Gastroesophageal sphincter (tissue), 4 donors: ENCODE results near the gene CEBPZ. TPM values are rescaled to one million over a fixed set of nuclear protein-coding genes. Genes with fewer than 3 reads are reported as not detected.
"Not testable (repeated sequence)": the region's sequence is repeated elsewhere in the genome, so short reads cannot be mapped to it uniquely, and the experiment has no call there.

Experiments
- ATAC-seq: fragments of 150-250 bp; one replicate; pipeline ENCODE4 v1.9.1; 2016; ENCODE audit warnings: mild to moderate bottlenecking, moderate library complexity
- H3K27ac ChIP-seq, 4 donors: fragments of 200-600 bp; sonication (generic) in 3 of 4; 1 replicate in 3 of 4; 2 replicates in 1 of 4; pipeline ENCODE4 v1.5.1; 2016 to 2019
- H3K27me3 ChIP-seq: fragments of 200-600 bp; sonication (generic); one replicate; pipeline ENCODE4 v1.5.1; 2019
- H3K36me3 ChIP-seq, 2 donors: fragments of 200-600 bp; sonication (generic); one replicate each; pipeline ENCODE4 v1.5.1; 2019; ENCODE audit warnings: control low read depth in 1 of 2
- H3K4me1 ChIP-seq, 3 donors: fragments of 200-600 bp; sonication (generic); 1 replicate in 2 of 3; 2 replicates in 1 of 3; pipeline ENCODE4 v1.5.1; 2016 to 2019; ENCODE audit warnings: control low read depth in 2 of 3
- H3K4me3 ChIP-seq, 2 donors: fragments of 200-600 bp; sonication (generic); one replicate each; pipeline ENCODE4 v1.5.1; 2019; ENCODE audit warnings: mild to moderate bottlenecking in 1 of 2, moderate library complexity in 1 of 2
- H3K9me3 ChIP-seq, 3 donors: fragments of 200-600 bp; sonication (generic); one replicate each; pipeline ENCODE4 v1.5.1; 2017 to 2019; ENCODE audit warnings: control low read depth in 2 of 3
- CTCF ChIP-seq, 4 experiments: fragments of 200-600 bp in 2 of 4; fragments of 450-650 bp in 2 of 4; sonication (generic) in 1 of 4; IDR thresholded peaks; one replicate each; pipeline ENCODE4 v1.5.1; 2017 to 2019; ENCODE audit warnings: antibody characterized with exemption in 4 of 4, mild to moderate bottlenecking in 2 of 4, moderate library complexity in 2 of 4
- EP300 ChIP-seq: sonication (generic); formaldehyde crosslinking; IDR thresholded peaks from one replicate; pipeline ENCODE4 v1.6.1; 2017; ENCODE audit warnings: antibody characterized with exemption, mild to moderate bottlenecking
- POLR2A ChIP-seq, 2 donors: fragments of 450-650 bp; IDR thresholded peaks; one replicate each; pipeline ENCODE4 v1.6.1; 2017; ENCODE audit warnings: antibody characterized with exemption in 2 of 2, mild to moderate bottlenecking in 2 of 2, moderate library complexity in 1 of 2
- POLR2AphosphoS5 ChIP-seq: sonication (generic); formaldehyde crosslinking; IDR thresholded peaks from one replicate; pipeline ENCODE4 v1.6.1; 2017; ENCODE audit warnings: antibody characterized with exemption
- WGBS, 2 donors: methylation state at CpG; one replicate each; pipeline ENCODE4 v1.1.5; 2018; ENCODE audit warnings: low coverage in 1 of 2; 5-methylcytosine and 5-hydroxymethylcytosine counted together
- total RNA-seq, 4 donors: library from RNA; depleted of rRNA; stranded (reverse); fragments of >200 nt; gene quantifications; one replicate each; pipeline ENCODE4 v1.1.0, GENCODE V29; 2016

Gene CEBPZ
- total RNA-seq, 4 donors from 2014 or later = 22.1 to 48.9 (median 41.8) TPM

- Histone ChIP-seq H3K4me3 (peak overlapping the region; percentile 72 to 85), H3K27me3 (no peaks in the 10 kb centered on the region), H3K9me3 (no peaks in the 10 kb centered on the region), H3K27ac (peak overlapping the region; percentile 82 to 97 (median 94)), H3K36me3 (peaks cover 0 to 31% of the 10 kb centered on the region in 2 donors), H3K4me1 (peaks cover 6 to 43% (median 19%) of the 10 kb centered on the region in 3 donors)
- ATAC-seq = peak; percentile 16
- TF ChIP-seq CTCF (IDR thresholded peaks at IDR 0.05) (no peak), POLR2AphosphoS5 (peak; percentile 18)
- 9 to 19% methylated on average over 7 to 18 of the region's 18 CpGs for WGBS, 2 donors
Measured at GRCh38 chr2:37232131-37232933, 936 bp upstream of the CEBPZ start.

- Histone ChIP-seq H3K27ac (peak overlapping the region; percentile 82 to 97 (median 94)), H3K4me3 (peak overlapping the region; percentile 72 to 85)
Measured at GRCh38 chr2:37230581-37230980, 815 bp downstream of the CEBPZ start.

GRCh38 chr2:37228788-37229187 is 2.6 kb downstream of the CEBPZ start:
- H3K4me3 ChIP-seq = no peak overlapping the region
- ATAC-seq = no peak
- no peak overlapping the region for H3K27ac ChIP-seq
- WGBS, 2 donors = 89 to 100% methylated on average over 3 of the region's 3 CpGs
- peaks cover 6 to 61% (median 24%) of the 10 kb centered on the region in 3 donors for H3K4me1 ChIP-seq
- TF ChIP-seq CTCF (IDR thresholded peaks at IDR 0.05) (no peak), POLR2AphosphoS5 (no peak), POLR2A (IDR thresholded peaks at IDR 0.05) (no peak), EP300 (no peak)
- peaks cover 0 to 21% of the 10 kb centered on the region in 2 donors for H3K36me3 ChIP-seq
- no peaks in the 10 kb centered on the region for H3K9me3 ChIP-seq
- no peaks in the 10 kb centered on the region for H3K27me3 ChIP-seq

More at GRCh38 chr2:37230581-37230980, 815 bp downstream of the CEBPZ start:
- ATAC-seq = no peak
- Histone ChIP-seq H3K36me3 (peaks cover 0 to 21% of the 10 kb centered on the region in 2 donors), H3K27me3 (no peaks in the 10 kb centered on the region), H3K9me3 (no peaks in the 10 kb centered on the region), H3K4me1 (peaks cover 6 to 56% (median 24%) of the 10 kb centered on the region in 3 donors)
- WGBS, 2 donors = 0 to 2% methylated on average over 8 of the region's 8 CpGs
- no peak for TF ChIP-seq CTCF (IDR thresholded peaks at IDR 0.05)

- Histone ChIP-seq H3K4me3 (no peak overlapping the region), H3K36me3 (peaks cover 4 to 36% of the 10 kb centered on the region in 2 donors), H3K27ac (no peak overlapping the region), H3K27me3 (no peaks in the 10 kb centered on the region), H3K4me1 (peaks cover 4 to 48% (median 16%) of the 10 kb centered on the region in 3 donors), H3K9me3 (no peaks in the 10 kb centered on the region)
- no peak for ATAC-seq
- WGBS, 2 donors = 75 to 96% methylated on average over 1 to 4 of the region's 4 CpGs
- TF ChIP-seq EP300 (no peak), POLR2AphosphoS5 (no peak), POLR2A (IDR thresholded peaks at IDR 0.05) (no peak), CTCF (IDR thresholded peaks at IDR 0.05) (no peak)
Measured at GRCh38 chr2:37226863-37227262, 4.5 kb downstream of the CEBPZ start.

- Histone ChIP-seq H3K36me3 (peaks cover 4 to 54% of the 10 kb centered on the region in 2 donors), H3K4me1 (peaks cover 4 to 42% (median 14%) of the 10 kb centered on the region in 3 donors)
- H3K27me3 ChIP-seq, H3K9me3 ChIP-seq, ATAC-seq, H3K4me3 ChIP-seq, H3K27ac ChIP-seq: not testable (repeated sequence)
- no CpG with 5 or more reads among the region's 2 CpGs for WGBS, 2 donors
Measured at GRCh38 chr2:37225129-37225528, 6.3 kb downstream of the CEBPZ start.
